ENCODE results near the gene LDHA.

DNA sequence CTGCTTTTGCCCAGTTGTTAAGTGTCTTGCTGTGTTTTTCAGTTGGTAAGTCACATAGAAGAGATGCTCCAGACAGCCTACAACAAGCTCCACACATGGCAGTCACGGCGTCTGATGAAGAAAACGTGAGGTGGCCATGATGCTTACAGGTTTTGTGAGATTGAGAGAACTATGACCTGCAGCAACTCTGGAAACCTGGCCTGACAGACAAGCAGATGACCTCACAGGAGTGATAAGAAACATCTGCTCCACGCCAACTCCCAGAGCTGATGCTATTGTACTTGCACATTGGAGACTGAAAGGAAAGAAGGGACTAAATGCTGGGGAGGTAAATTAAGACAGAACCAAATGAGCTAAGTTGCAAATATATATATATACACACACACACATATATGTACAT, 28.6 kb upstream of the LDHA start:
- TF ChIP-seq EZH2phosphoT487 (IDR thresholded peaks at IDR 0.05; ENCODE audit: insufficient read depth, low read depth) (no peak), EZH2 (IDR thresholded peaks at IDR 0.05; ENCODE audit: insufficient read depth, poor library complexity, severe bottlenecking) (no peak)

All from GM23248 (cell line).